ENCODE measurements around the gene TNKS1BP1.

Gene TNKS1BP1

DNA sequence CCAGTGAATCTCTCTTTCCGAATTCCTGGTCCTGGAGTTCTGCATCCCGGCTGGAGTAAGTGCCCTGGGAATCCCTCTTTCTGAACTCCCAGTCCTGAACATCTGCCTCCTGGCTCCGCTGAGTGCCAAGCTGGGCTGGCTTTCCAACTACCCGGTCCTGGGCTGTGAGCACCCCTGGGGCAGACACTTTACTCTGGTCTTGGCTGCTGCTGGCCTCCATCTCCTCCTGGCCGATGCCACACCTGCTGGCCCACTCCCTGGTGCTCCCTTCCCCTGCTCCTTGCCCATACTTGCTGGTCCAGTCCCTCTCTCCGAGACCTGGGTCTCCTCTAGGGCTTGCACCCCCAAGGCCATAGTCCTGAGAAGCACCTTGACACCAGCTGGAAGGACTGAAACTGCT is 14.7 kb downstream of the TNKS1BP1 start:
- H3K9me2 ChIP-seq (ENCODE audit: low read depth, low read length): no peaks in the 10 kb centered on the region
- no peaks in the 10 kb centered on the region for H3K9me3 ChIP-seq (ENCODE audit: low read length)
- H3K27ac ChIP-seq (ENCODE audit: low read depth, low read length, poor library complexity, severe bottlenecking): no peak overlapping the region
- H3K4me2 ChIP-seq (ENCODE audit: low read length): no peak overlapping the region
- H3K27me3 ChIP-seq (ENCODE audit: insufficient read depth, low read length): no peaks in the 10 kb centered on the region
- no peak overlapping the region for H3K9ac ChIP-seq (ENCODE audit: low read length)
- H3F3A ChIP-seq (ENCODE audit: insufficient read depth, low read length): no peaks in the 10 kb centered on the region
- H3K4me1 ChIP-seq (ENCODE audit: insufficient read depth, low read length, severe bottlenecking): no peaks in the 10 kb centered on the region
- no peaks in the 10 kb centered on the region for H4K20me1 ChIP-seq (ENCODE audit: insufficient read depth, low read length)
- no peak for TF ChIP-seq EZH2 (IDR thresholded peaks at IDR 0.05; ENCODE audit: borderline replicate concordance, low read length)
- TF ChIP-seq, protein P1, sequence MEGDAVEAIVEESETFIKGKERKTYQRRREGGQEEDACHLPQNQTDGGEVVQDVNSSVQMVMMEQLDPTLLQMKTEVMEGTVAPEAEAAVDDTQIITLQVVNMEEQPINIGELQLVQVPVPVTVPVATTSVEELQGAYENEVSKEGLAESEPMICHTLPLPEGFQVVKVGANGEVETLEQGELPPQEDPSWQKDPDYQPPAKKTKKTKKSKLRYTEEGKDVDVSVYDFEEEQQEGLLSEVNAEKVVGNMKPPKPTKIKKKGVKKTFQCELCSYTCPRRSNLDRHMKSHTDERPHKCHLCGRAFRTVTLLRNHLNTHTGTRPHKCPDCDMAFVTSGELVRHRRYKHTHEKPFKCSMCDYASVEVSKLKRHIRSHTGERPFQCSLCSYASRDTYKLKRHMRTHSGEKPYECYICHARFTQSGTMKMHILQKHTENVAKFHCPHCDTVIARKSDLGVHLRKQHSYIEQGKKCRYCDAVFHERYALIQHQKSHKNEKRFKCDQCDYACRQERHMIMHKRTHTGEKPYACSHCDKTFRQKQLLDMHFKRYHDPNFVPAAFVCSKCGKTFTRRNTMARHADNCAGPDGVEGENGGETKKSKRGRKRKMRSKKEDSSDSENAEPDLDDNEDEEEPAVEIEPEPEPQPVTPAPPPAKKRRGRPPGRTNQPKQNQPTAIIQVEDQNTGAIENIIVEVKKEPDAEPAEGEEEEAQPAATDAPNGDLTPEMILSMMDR (IDR thresholded peaks at IDR 0.05; ENCODE audit: low read length): no peak
- peaks cover 36% of the 10 kb centered on the region for H3K36me3 ChIP-seq (ENCODE audit: insufficient read depth, low read length)
- no peaks in the 10 kb centered on the region for H3K79me2 ChIP-seq (ENCODE audit: insufficient read depth, low read length)
- no peak overlapping the region for H2AFZ ChIP-seq (ENCODE audit: low read length)
- H3K4me3 ChIP-seq (ENCODE audit: low read depth, low read length, poor library complexity, severe bottlenecking): no peak overlapping the region

DNA sequence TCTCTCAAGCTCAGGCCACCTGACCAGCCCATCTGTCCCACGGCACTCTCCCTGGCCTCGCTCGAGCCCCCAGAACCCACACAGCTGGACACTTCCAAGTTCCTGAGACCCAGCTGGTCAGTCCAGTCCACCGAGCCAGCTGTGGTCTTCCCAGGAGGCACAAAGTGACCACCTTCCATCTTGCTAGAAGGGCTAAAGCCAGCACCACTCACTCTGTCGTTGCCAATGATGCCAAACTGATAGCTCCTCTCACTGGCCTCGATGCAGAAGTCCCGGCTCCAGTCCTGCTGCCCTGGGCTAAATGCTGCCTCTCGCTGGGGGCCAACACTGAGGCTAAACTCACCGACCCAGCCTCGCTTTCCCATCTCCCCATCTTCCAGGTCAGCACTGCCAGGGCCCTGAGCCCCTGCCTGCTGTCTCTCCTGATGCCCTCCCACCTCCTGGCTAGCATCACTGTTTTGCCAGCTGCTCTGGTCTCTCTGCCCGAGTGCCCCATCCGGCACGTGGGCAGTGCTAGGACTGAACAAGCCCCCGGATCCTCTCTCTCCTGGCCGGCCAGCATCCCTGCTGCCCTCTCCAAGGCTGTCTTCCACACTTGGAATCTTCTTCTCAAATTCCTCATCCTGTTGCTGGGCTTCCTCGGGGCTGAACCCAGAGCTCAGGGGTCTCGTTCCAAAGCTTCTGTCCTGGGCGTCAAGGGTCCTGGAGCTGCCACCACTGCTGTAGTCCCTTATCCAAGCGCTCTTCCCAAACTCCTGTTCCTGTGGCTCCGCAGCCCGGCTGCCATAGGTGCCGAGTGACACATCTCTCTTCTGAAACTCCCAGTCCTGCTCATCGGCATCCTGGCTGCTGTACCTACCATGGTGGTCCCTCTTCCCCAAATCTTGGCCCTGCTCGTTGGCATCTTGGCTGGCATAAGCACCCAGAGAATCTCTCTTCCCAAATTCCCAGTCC is 15.4 kb downstream of the TNKS1BP1 start:
- no peak for TF ChIP-seq EZH2 (IDR thresholded peaks at IDR 0.05; ENCODE audit: borderline replicate concordance, low read length)
- TF ChIP-seq, protein P1 (IDR thresholded peaks at IDR 0.05; ENCODE audit: low read length): no peak
- H3K36me3 ChIP-seq (ENCODE audit: insufficient read depth, low read length): peaks cover 36% of the 10 kb centered on the region

DNA sequence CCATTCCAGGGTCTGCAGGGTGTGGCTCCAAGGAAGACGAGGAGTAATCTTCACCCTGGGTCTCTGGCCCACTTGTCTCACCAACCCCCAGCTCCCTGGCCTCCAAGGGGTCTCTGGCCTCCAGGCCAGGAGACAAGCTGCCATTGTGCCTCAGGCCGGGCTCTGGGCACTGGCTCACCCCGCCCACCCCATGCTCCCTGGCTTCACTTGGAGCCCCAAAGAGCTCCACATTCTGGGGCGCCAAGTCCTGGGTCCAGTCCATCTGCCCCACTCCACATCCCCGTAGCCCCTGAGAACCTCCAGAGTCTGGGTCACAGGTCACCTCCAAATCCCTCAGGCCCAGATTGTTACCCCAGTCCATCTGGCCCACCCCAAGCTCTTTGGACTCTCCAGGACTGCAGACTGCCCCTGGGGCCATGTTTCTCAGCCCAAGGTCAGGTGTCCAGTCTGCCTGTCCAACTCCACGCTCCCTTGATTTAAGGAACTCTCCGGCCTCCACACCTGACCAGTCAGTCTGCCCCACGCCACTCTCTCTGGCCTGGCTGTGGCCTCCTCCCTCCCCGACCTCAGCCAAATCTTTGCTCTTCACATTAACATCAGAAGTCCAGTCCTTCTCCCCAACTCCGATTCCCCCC is 16.2 kb downstream of the TNKS1BP1 start:
- Histone ChIP-seq H2AFZ (ENCODE audit: low read length) (no peak overlapping the region), H3K27ac (ENCODE audit: low read depth, low read length, poor library complexity, severe bottlenecking) (no peak overlapping the region), H3K9ac (ENCODE audit: low read length) (no peak overlapping the region), H3K9me3 (ENCODE audit: low read length) (no peaks in the 10 kb centered on the region), H3K4me1 (ENCODE audit: insufficient read depth, low read length, severe bottlenecking) (no peaks in the 10 kb centered on the region), H3K4me2 (ENCODE audit: low read length) (no peak overlapping the region), H4K20me1 (ENCODE audit: insufficient read depth, low read length) (no peaks in the 10 kb centered on the region), H3K36me3 (ENCODE audit: insufficient read depth, low read length) (peaks cover 28% of the 10 kb centered on the region), H3K27me3 (ENCODE audit: insufficient read depth, low read length) (no peaks in the 10 kb centered on the region), H3K9me2 (ENCODE audit: low read depth, low read length) (no peaks in the 10 kb centered on the region), H3K4me3 (ENCODE audit: low read depth, low read length, poor library complexity, severe bottlenecking) (no peak overlapping the region), H3K79me2 (ENCODE audit: insufficient read depth, low read length) (no peaks in the 10 kb centered on the region), H3F3A (ENCODE audit: insufficient read depth, low read length) (no peaks in the 10 kb centered on the region)
- TF ChIP-seq EZH2 (IDR thresholded peaks at IDR 0.05; ENCODE audit: borderline replicate concordance, low read length): no peak
- TF ChIP-seq, protein P1 (IDR thresholded peaks at IDR 0.05; ENCODE audit: low read length): no peak

More for the DNA sequence above, 15.4 kb downstream of the TNKS1BP1 start:
- Histone ChIP-seq H3K9me3 (ENCODE audit: low read length) (no peaks in the 10 kb centered on the region), H3K9ac (ENCODE audit: low read length) (no peak overlapping the region), H3K27me3 (ENCODE audit: insufficient read depth, low read length) (no peaks in the 10 kb centered on the region), H3K9me2 (ENCODE audit: low read depth, low read length) (no peaks in the 10 kb centered on the region), H3K4me2 (ENCODE audit: low read length) (no peak overlapping the region), H3F3A (ENCODE audit: insufficient read depth, low read length) (no peaks in the 10 kb centered on the region), H2AFZ (ENCODE audit: low read length) (no peak overlapping the region), H3K79me2 (ENCODE audit: insufficient read depth, low read length) (no peaks in the 10 kb centered on the region), H4K20me1 (ENCODE audit: insufficient read depth, low read length) (no peaks in the 10 kb centered on the region), H3K27ac (ENCODE audit: low read depth, low read length, poor library complexity, severe bottlenecking) (no peak overlapping the region), H3K4me1 (ENCODE audit: insufficient read depth, low read length, severe bottlenecking) (no peaks in the 10 kb centered on the region), H3K4me3 (ENCODE audit: low read depth, low read length, poor library complexity, severe bottlenecking) (no peak overlapping the region)

Measured in OCI-LY1 (cell line).